MCF 10A (cell line): ENCODE measurements around the gene GMDS. TPM values are rescaled to one million over a fixed set of nuclear protein-coding genes. Genes with fewer than 3 reads are reported as not detected.

Experiments
- BruUV-seq: library from RNA; stranded (reverse); fragments of 400-500 nt; replicated peaks from 2 replicates; lab custom pipeline; 2021; lab: Mats Ljungman, UMichigan
- CTCF ChIA-PET: fragments of 300-600 bp; sonication (Branson Sonifier 250); formaldehyde crosslinking; extraction: SDS; loops from one replicate; lab custom pipeline; 2021; ENCODE audit warnings: antibody characterized with exemption, inconsistent platforms; lab: Yijun Ruan, JAX
- POLR2A ChIA-PET: fragments of 300-600, 350-650 bp; sonication (Branson Sonifier 250); formaldehyde crosslinking; extraction: SDS; loops from one replicate; lab custom pipeline; 2020; ENCODE audit warnings: antibody characterized with exemption, inconsistent platforms; lab: Yijun Ruan, JAX
- DNase-seq: peaks from one replicate; pipeline ENCODE4 v3.0.0-alpha.2; 2018; ENCODE audit not compliant: unreplicated experiment
- H3K27ac Mint-ChIP-seq: one replicate; pipeline ENCODE4 v1.8.0; 2022; ENCODE audit warnings: mild to moderate bottlenecking, low read depth, mixed read lengths; ENCODE audit not compliant: unreplicated experiment
- H3K27me3 Mint-ChIP-seq: one replicate; pipeline ENCODE4 v1.8.0; 2022; ENCODE audit warnings: mixed read lengths; ENCODE audit not compliant: insufficient read depth, unreplicated experiment
- H3K36me3 Mint-ChIP-seq: one replicate; pipeline ENCODE4 v1.8.0; 2022; ENCODE audit warnings: mild to moderate bottlenecking, moderate library complexity, mixed read lengths; ENCODE audit not compliant: insufficient read depth, unreplicated experiment
- H3K4me1 Mint-ChIP-seq: one replicate; pipeline ENCODE4 v1.8.0; 2022; ENCODE audit warnings: mixed read lengths; ENCODE audit not compliant: insufficient read depth, unreplicated experiment
- H3K4me3 Mint-ChIP-seq: one replicate; pipeline ENCODE4 v1.8.0; 2022; ENCODE audit warnings: mild to moderate bottlenecking, moderate library complexity, mixed read lengths; ENCODE audit not compliant: unreplicated experiment
- H3K9me3 Mint-ChIP-seq: one replicate; pipeline ENCODE4 v1.8.0; 2022; ENCODE audit warnings: mixed read lengths; ENCODE audit not compliant: unreplicated experiment
- CTCF ChIP-seq: fragments of 200-600 bp; IDR thresholded peaks from one replicate; pipeline ENCODE4 v1.8.0; 2022; ENCODE audit warnings: antibody characterized with exemption, mild to moderate bottlenecking; ENCODE audit not compliant: unreplicated experiment
- intact Hi-C: fragments of 100-400 bp; cut with micrococcal nuclease; formaldehyde crosslinking; loops from 2 replicates; pipeline ENCODE4 v1.14.1; 2022
- total RNA-seq: library from RNA; stranded (reverse); gene quantifications from 2 replicates; pipeline ENCODE4 v1.2.3, GENCODE V29; 2022

The GMDS gene
- total RNA-seq, 1 experiment from 2014 or later, result 24.9 TPM

- ChIA-PET CTCF (no interaction called here), POLR2A (no interaction called here)
- peaks cover 8% of the 10 kb centered on the region for H3K9me3 Mint-ChIP-seq
- H3K4me1 Mint-ChIP-seq, result no peaks in the 10 kb centered on the region
- BruUV-seq, result no TSS peak
- TF ChIP-seq CTCF, result no peak
- no peak overlapping the region for H3K27ac Mint-ChIP-seq
- no peak for DNase-seq
- no peaks in the 10 kb centered on the region for H3K36me3 Mint-ChIP-seq
- H3K27me3 Mint-ChIP-seq, result no peaks in the 10 kb centered on the region
- no peak overlapping the region for H3K4me3 Mint-ChIP-seq
- intact Hi-C loops, result no loop called here
These were observed 669.2 kb downstream of the GMDS start for GRCh38 chr6:1576166-1576565.

- H3K4me1 Mint-ChIP-seq, result no peaks in the 10 kb centered on the region
- ChIA-PET POLR2A (no interaction called here), CTCF (interaction anchor here (0.7 kb wide), 1 partner anchor 21 kb away, joined by 4 read pairs; no protein-coding TSS in a partner anchor)
- DNase-seq, result no peak
- TF ChIP-seq CTCF, result no peak
- intact Hi-C loops, result no loop called here
- no peaks in the 10 kb centered on the region for H3K36me3 Mint-ChIP-seq
- no peaks in the 10 kb centered on the region for H3K27me3 Mint-ChIP-seq
- BruUV-seq, result no TSS peak
- no peak overlapping the region for H3K27ac Mint-ChIP-seq
- H3K4me3 Mint-ChIP-seq, result no peak overlapping the region
- peaks cover 16% of the 10 kb centered on the region for H3K9me3 Mint-ChIP-seq
These were observed 670.0 kb downstream of the GMDS start for GRCh38 chr6:1575210-1576041.

- no TSS peak for BruUV-seq
- Mint-ChIP-seq H3K27ac (no peak overlapping the region), H3K9me3 (peaks cover 16% of the 10 kb centered on the region), H3K4me1 (no peaks in the 10 kb centered on the region), H3K27me3 (no peaks in the 10 kb centered on the region), H3K4me3 (no peak overlapping the region), H3K36me3 (no peaks in the 10 kb centered on the region)
- intact Hi-C loops, result no loop called here
- ChIA-PET CTCF (interaction anchor here (0.6 kb wide), 1 partner anchor 20 kb away, joined by 5 read pairs; no protein-coding TSS in a partner anchor), POLR2A (interaction anchor here (0.7 kb wide), 1 partner anchor 559 kb away, joined by 3 read pairs; no protein-coding TSS in a partner anchor)
- no peak for DNase-seq
- TF ChIP-seq CTCF, result no peak
These were observed 670.6 kb downstream of the GMDS start for GRCh38 chr6:1574890-1575209.

- H3K27me3 Mint-ChIP-seq, result no peaks in the 10 kb centered on the region
- CTCF ChIA-PET, result interaction anchor here (0.6 to 1.1 kb wide), 3 partner anchors 19 to 1216 kb away, joined by 3 to 5 read pairs (median 4); no protein-coding TSS in a partner anchor
- TF ChIP-seq CTCF, result no peak
These were observed 671.2 kb downstream of the GMDS start for GRCh38 chr6:1574083-1574761.

More at GRCh38 chr6:1574083-1574761, 671.2 kb downstream of the GMDS start:
- Mint-ChIP-seq H3K27ac (no peak overlapping the region), H3K36me3 (no peaks in the 10 kb centered on the region), H3K4me3 (no peak overlapping the region), H3K4me1 (no peaks in the 10 kb centered on the region), H3K9me3 (peaks cover 16% of the 10 kb centered on the region)
- POLR2A ChIA-PET, result interaction anchor here (0.7 kb wide), 1 partner anchor 559 kb away, joined by 3 read pairs; no protein-coding TSS in a partner anchor
- intact Hi-C loops, result no loop called here
- DNase-seq, result no peak
- BruUV-seq, result no TSS peak
